ENCODE measurements around the gene FBLL1.

DNA sequence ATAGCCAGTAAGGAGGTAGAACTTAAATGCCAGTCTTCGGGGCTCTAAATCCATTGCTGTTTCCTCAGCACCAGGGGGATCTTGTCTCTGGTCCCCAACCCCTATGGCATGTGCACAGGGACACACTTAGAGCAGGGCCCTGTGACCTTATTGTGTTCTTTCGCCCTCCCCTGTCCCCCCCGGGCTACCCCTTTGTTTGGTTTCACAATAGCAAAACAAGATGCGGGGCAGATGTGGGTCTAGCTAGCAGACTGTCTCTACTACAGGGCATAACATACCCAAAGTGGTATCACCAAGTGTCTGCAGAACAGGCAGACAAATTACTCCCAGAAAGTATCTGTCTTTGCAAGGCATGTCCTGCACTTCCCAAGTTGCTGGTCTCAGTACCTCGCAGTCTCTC, 2.1 kb downstream of the FBLL1 start:
- TF ChIP-seq POLR2A (IDR thresholded peaks at IDR 0.05) = no peak
- TF ChIP-seq, protein P1, sequence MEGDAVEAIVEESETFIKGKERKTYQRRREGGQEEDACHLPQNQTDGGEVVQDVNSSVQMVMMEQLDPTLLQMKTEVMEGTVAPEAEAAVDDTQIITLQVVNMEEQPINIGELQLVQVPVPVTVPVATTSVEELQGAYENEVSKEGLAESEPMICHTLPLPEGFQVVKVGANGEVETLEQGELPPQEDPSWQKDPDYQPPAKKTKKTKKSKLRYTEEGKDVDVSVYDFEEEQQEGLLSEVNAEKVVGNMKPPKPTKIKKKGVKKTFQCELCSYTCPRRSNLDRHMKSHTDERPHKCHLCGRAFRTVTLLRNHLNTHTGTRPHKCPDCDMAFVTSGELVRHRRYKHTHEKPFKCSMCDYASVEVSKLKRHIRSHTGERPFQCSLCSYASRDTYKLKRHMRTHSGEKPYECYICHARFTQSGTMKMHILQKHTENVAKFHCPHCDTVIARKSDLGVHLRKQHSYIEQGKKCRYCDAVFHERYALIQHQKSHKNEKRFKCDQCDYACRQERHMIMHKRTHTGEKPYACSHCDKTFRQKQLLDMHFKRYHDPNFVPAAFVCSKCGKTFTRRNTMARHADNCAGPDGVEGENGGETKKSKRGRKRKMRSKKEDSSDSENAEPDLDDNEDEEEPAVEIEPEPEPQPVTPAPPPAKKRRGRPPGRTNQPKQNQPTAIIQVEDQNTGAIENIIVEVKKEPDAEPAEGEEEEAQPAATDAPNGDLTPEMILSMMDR (IDR thresholded peaks at IDR 0.05) = no peak
